Epithelial cell of proximal tubule (primary cell): ENCODE results near the gene PTPN1. TPM values are rescaled to one million over a fixed set of nuclear protein-coding genes. Genes with fewer than 3 reads are reported as not detected.

Source experiments
- DNase-seq: peaks from one replicate; pipeline ENCODE4 v3.0.0-alpha.2; 2011; ENCODE audit warnings: low read depth
- H3K4me3 ChIP-seq: 2 replicates; pipeline ENCODE4 v1.5.1; 2011; ENCODE audit warnings: low read depth, mild to moderate bottlenecking, low read length
- total RNA-seq: library from RNA; depleted of rRNA; stranded (reverse); fragments of >200 nt; gene quantifications from 2 replicates; pipeline ENCODE4 v1.2.3, GENCODE V29; 2015
- TF ChIP-seq, protein P1 (sequence below): conservative IDR thresholded peaks from 2 replicates; pipeline ENCODE4 v1.5.1; 2012; ENCODE audit warnings: low read depth, mild to moderate bottlenecking, low read length

PTPN1 gene
- total RNA-seq, 1 donor from 2014 or later: 41.7 TPM

DNA sequence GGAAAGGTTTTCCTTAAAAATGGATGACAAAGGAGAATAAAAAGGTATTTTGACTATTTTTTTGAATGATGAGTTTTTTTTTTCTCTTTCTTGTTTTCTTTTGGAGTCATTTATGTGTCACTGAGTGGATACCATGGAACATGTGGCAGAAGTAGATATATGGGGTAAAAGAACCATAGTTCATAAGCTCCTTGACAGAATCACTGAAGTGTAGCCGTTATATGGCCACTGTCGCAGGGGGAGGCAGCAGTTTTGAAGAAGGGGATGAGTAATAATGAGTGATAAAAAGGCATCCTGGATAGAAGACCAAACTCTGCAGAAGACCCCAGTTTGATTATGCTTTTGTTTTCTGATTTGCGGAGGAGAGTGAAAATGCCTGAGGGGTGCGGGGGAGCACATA lies 15.5 kb downstream of the PTPN1 start:
- no peak for DNase-seq
- TF ChIP-seq, protein P1, sequence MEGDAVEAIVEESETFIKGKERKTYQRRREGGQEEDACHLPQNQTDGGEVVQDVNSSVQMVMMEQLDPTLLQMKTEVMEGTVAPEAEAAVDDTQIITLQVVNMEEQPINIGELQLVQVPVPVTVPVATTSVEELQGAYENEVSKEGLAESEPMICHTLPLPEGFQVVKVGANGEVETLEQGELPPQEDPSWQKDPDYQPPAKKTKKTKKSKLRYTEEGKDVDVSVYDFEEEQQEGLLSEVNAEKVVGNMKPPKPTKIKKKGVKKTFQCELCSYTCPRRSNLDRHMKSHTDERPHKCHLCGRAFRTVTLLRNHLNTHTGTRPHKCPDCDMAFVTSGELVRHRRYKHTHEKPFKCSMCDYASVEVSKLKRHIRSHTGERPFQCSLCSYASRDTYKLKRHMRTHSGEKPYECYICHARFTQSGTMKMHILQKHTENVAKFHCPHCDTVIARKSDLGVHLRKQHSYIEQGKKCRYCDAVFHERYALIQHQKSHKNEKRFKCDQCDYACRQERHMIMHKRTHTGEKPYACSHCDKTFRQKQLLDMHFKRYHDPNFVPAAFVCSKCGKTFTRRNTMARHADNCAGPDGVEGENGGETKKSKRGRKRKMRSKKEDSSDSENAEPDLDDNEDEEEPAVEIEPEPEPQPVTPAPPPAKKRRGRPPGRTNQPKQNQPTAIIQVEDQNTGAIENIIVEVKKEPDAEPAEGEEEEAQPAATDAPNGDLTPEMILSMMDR: no peak
- no peak overlapping the region for H3K4me3 ChIP-seq

DNA sequence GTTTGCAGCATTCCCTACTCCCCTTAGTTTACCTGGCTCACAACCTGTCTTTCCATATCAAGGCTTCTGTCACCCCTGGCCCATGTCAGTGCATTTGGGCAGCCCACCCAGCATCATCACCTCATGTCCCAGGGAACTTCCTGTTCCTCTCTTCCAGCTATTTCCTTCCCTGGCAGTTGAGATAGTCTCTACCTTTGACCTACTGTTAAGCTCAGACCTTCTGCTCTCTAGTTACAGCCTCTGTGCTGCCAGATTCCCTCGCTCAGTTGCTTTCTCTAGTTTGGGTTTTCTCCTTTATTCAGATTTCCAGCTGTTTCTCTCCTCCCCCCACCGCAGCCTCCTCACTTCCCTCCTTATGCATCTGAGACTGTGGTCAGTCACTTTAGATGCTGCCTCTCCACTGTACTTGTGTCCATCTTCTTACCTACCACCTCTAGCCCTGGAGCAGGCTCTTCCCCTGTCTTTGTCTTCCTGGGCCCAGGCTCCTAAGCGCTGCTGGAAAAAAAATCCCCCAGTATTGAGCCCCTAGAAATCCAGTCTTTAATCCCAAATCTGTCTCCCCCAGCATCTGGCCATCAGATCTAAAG lies 16.3 kb downstream of the PTPN1 start:
- H3K4me3 ChIP-seq: no peak overlapping the region
- no peak for DNase-seq
- TF ChIP-seq, protein P1: no peak

DNA sequence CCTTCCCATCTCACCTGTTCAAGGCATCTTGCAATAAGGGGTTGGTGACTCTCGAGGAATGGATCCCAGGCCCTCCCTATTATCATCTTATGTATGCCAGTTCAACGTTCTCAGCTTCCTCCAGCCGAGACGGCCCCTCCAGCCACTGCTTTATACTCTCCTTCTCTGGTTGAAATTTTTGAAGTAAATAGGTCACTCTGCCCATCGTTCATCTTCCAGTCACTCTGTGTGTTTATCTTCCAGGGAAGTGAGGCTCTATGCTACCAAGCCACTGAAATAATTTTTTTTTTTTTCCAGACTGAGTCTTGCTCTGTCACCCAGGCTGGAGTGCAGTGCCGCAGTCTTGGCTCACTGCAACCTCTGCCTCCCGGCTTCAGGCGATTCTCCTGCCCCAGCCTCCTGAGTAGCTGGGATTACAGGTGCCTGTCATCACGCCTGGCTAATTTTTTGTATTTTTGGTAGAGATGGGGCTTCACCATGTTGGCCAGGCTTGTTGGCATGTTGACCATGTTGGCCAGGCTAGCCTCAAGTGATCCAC lies 17.0 kb downstream of the PTPN1 start:
- no peak for DNase-seq
- TF ChIP-seq, protein P1: no peak
- H3K4me3 ChIP-seq: no peak overlapping the region

DNA sequence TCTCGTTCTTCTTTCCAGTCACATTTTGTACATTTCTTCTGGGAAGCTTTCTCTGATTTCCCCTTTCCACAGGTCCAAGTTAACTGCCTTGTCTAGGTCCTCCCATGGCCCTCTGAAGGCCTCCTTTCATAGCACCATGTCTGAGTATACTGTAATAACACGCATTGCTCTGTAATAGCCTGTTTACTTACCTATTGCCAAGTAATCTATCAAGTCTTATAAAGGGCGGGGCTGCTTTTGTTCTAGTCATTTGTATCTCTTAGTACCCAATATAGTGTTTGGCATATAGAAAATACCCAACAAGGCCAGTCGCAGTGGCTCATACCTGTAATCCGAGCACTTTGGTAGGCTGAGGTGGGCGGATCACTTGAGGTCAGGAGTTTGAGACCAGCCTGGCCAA lies 17.9 kb downstream of the PTPN1 start:
- DNase-seq: no peak
- TF ChIP-seq, protein P1: no peak

DNA sequence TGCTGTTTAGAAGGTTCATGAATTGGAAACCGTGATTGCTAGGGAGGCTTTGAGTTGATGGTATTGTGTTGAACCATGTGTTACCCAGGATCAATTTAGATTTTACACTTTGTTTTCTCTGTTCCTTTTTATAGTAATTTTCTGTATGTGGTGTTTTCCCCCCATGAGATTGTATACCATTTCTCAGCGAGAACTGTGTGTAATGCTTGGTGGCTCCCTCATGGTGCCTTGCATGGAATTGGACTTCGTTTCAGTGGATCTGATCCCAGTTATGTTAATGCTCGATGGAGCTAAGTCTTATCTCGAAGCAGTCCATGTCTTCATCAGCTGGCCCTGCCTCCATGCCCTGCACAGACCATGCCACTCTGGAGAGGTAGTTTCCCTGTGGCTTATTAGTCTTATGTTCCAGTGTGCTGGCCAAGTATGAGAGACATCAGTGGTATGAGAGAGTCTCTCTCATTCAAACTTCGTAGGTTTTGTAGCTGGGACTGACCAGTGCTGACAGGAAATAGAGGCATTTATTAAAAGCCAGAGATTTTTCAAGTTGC lies 18.7 kb downstream of the PTPN1 start:
- DNase-seq: no peak
- H3K4me3 ChIP-seq: no peak overlapping the region
- TF ChIP-seq, protein P1: no peak

More for the DNA sequence above, 17.9 kb downstream of the PTPN1 start:
- no peak overlapping the region for H3K4me3 ChIP-seq

DNA sequence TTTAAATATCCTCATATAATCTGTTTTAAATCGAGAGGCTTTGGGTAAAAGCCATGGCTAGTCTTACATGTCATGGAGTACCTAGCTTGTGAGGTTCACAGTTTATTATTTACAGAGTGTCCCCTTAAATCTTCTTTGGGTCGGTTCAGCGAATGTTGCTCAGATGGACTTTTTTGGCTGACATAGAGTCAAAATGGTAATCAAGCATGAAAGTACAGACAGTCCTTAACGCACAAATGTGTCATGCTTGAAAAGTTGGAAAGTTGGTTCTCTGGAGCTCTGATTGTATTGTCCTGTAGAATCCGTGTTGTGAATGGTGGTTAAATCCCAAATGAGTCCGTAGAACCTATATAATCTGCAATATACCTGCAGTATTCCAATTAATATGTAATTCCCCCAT lies 22.0 kb downstream of the PTPN1 start:
- peak; percentile 52 for DNase-seq
- TF ChIP-seq, protein P1: no peak
- H3K4me3 ChIP-seq: peak overlapping the region; percentile 12

DNA sequence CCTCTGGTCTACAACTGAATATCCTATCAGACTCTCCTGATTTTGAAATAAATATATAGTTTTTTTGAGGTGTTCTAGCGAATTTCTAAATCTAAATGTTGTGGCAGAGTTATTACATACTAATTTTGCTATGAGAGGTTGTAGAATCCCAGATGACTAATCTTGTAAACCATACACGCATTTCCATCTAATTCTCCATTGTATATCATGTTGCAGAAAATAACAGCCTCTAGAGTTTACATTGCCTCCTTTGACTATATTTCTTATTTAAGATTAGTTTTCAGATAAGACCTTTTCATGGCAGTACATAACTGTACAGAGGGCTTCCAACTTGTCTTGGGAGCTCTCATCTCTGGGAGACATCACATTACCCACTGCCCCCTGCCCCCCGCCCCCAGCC lies 22.9 kb downstream of the PTPN1 start:
- no peak overlapping the region for H3K4me3 ChIP-seq
- no peak for DNase-seq
- TF ChIP-seq, protein P1: no peak
